ENCODE measurements around the gene M1AP. TPM values are rescaled to one million over a fixed set of nuclear protein-coding genes. Genes with fewer than 3 reads are reported as not detected.

Gene M1AP
- total and polyA plus RNA-seq, 2 donors (not counting 1 experiment from before 2014, with no cell fraction given): not detected

Other genes starting within 250 kb of the M1AP start
- gene C2orf81, start 226.7 kb downstream of the M1AP start, total RNA-seq: 0.77 and 1.5 TPM in 2 replicates
- gene C2orf81, start 226.7 kb downstream of the M1AP start, polyA plus RNA-seq: 0.25 and 0.37 TPM in 2 replicates
- 23.9 and 27.1 TPM in 2 replicates for gene WDR54, start 226.6 kb downstream of the M1AP start, total RNA-seq
- gene WDR54, start 226.6 kb downstream of the M1AP start, polyA plus RNA-seq: 24.3 and 34.0 TPM in 2 replicates
- gene RTKN, start 206.4 kb downstream of the M1AP start, total RNA-seq: 11.8 and 16.0 TPM in 2 replicates
- gene RTKN, start 206.4 kb downstream of the M1AP start, polyA plus RNA-seq: 8.3 and 10.0 TPM in 2 replicates
- 13.0 and 14.9 TPM in 2 replicates for gene INO80B, start 193.2 kb downstream of the M1AP start, total RNA-seq
- 6.9 TPM in 2 replicates for gene INO80B, start 193.2 kb downstream of the M1AP start, polyA plus RNA-seq
- gene WBP1, start 189.9 kb downstream of the M1AP start, total RNA-seq: 48.8 and 78.1 TPM in 2 replicates
- 43.8 and 45.8 TPM in 2 replicates for gene WBP1, start 189.9 kb downstream of the M1AP start, polyA plus RNA-seq
- 49.1 and 56.0 TPM in 2 replicates for gene MOGS, start 182.9 kb downstream of the M1AP start, total RNA-seq
- gene MOGS, start 182.9 kb downstream of the M1AP start, polyA plus RNA-seq: 37.1 and 39.5 TPM in 2 replicates
- gene MRPL53, start 175.7 kb downstream of the M1AP start, total RNA-seq: 38.0 and 45.4 TPM in 2 replicates
- gene MRPL53, start 175.7 kb downstream of the M1AP start, polyA plus RNA-seq: 30.1 and 33.9 TPM in 2 replicates
- 18.5 and 21.3 TPM in 2 replicates for gene CCDC142, start 165.3 kb downstream of the M1AP start, total RNA-seq
- gene CCDC142, start 165.3 kb downstream of the M1AP start, polyA plus RNA-seq: 3.8 and 5.3 TPM in 2 replicates
- 7.7 and 10.7 TPM in 2 replicates for gene TTC31, start 165.2 kb downstream of the M1AP start, total RNA-seq
- gene TTC31, start 165.2 kb downstream of the M1AP start, polyA plus RNA-seq: 11.8 and 12.7 TPM in 2 replicates
- 1.5 and 3.0 TPM in 2 replicates for gene LBX2, start 148.7 kb downstream of the M1AP start, total RNA-seq
- 0.52 and 0.69 TPM in 2 replicates for gene LBX2, start 148.7 kb downstream of the M1AP start, polyA plus RNA-seq
- gene PCGF1, start 140.6 kb downstream of the M1AP start, total RNA-seq: 31.3 and 35.5 TPM in 2 replicates
- 23.8 and 25.4 TPM in 2 replicates for gene PCGF1, start 140.6 kb downstream of the M1AP start, polyA plus RNA-seq
- under 0.01 TPM in 1 of 2 replicates, not detected in the other for gene TLX2, start 133.9 kb downstream of the M1AP start, total RNA-seq
- gene TLX2, start 133.9 kb downstream of the M1AP start, polyA plus RNA-seq: not detected in 2 replicates
- not detected in 2 replicates for gene DQX1, start 122.1 kb downstream of the M1AP start, total RNA-seq
- not detected in 2 replicates for gene DQX1, start 122.1 kb downstream of the M1AP start, polyA plus RNA-seq
- 70.4 and 73.7 TPM in 2 replicates for gene AUP1, start 118.6 kb downstream of the M1AP start, total RNA-seq
- gene AUP1, start 118.6 kb downstream of the M1AP start, polyA plus RNA-seq: 54.0 and 81.3 TPM in 2 replicates
- gene HTRA2, start 118.4 kb downstream of the M1AP start, total RNA-seq: 45.7 and 47.8 TPM in 2 replicates
- gene HTRA2, start 118.4 kb downstream of the M1AP start, polyA plus RNA-seq: 18.8 and 25.4 TPM in 2 replicates
- gene LOXL3, start 94.4 kb downstream of the M1AP start, total RNA-seq: 12.6 and 26.4 TPM in 2 replicates
- 13.7 and 20.6 TPM in 2 replicates for gene LOXL3, start 94.4 kb downstream of the M1AP start, polyA plus RNA-seq
- gene DOK1, start 93.6 kb downstream of the M1AP start, total RNA-seq: 25.7 and 31.7 TPM in 2 replicates
- 11.4 and 12.6 TPM in 2 replicates for gene DOK1, start 93.6 kb downstream of the M1AP start, polyA plus RNA-seq
- 5.1 and 9.4 TPM in 2 replicates for gene SEMA4F, start 5.9 kb upstream of the M1AP start, total RNA-seq
- gene SEMA4F, start 5.9 kb upstream of the M1AP start, polyA plus RNA-seq: 5.9 and 7.3 TPM in 2 replicates
- gene HK2, start 185.8 kb upstream of the M1AP start, total RNA-seq: 13.1 and 19.3 TPM in 2 replicates
- 15.7 and 18.3 TPM in 2 replicates for gene HK2, start 185.8 kb upstream of the M1AP start, polyA plus RNA-seq

Measured in fibroblast of lung (primary cell).